GM21825 (cell line): ENCODE results near the gene CLEC11A.

Source experiments
- ATAC-seq: cut with Tn5 transposase; IDR thresholded peaks from one replicate; pipeline ENCODE4 v1.9.1; 2021; ENCODE audit warnings: mild to moderate bottlenecking, moderate library complexity; ENCODE audit not compliant: unreplicated experiment

The CLEC11A gene

DNA sequence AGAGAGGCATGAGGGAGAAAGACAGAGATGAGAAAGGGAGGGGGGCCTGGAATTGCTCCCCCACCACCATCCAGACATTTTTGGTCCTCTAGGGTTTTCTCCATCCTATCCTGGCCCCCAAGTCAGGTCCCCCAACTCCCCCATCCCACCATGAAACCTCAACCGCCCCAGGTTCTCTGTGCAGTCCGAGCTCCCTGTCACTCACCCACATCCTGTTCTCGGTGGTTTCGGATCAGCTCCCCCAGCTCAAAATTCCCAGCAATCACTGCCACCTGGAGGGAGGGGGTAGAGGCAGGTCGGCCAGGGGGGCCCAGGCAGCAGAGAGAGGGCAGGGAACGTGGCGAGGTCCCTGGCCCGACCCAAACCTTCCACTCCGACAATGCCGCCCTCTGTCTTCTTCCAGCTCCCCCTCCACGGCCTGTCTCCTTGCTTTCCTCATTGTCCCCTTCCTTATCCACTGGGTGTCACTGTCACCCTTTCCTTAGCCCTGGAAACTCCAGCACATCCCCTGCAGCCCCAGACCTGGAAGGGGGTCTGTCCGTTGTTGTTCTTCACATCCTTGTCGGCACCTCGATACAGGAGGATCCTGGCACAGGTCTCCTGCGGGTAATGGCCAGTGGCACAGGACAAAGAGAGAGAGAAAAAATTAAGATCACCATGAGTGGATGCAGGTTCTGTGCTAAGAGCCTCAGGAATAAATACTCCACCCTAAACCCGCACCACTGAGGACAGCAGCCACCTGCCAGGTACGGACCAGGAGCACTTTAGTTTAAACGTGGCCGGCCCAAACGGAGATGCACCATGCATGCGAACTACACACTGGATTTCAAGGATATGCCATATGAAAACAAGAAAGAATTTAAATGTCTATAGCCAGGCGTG is 19.0 kb upstream of the CLEC11A start:
- no peak for ATAC-seq

DNA sequence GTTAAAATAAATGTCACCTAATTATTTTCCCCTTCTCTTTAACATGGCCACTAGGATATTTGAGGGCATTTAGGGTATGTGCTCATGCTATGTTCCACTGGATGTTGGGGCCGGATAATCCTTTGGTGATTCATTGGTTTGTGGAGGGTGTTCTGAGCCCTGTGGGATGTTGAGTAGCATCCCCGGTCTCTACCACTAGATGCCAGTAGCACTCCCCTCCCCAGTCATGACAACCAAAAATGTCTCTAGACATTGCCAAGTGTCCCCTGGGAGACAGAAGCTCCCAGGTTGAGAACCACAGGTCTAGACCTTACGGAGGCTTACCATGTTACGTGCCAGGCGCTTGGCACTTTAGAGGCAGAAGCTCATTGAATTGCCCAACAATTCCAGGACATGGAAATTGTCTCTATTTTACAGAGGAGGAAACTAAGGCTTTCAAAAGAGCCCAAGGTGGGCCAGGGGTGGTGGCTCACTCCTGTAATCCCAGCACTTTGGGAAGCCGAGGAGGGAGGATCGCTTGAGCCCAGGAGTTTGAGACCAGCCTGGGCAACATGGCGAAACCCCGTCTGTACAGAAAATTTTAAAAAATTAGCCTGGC is 17.6 kb upstream of the CLEC11A start:
- no peak for ATAC-seq

DNA sequence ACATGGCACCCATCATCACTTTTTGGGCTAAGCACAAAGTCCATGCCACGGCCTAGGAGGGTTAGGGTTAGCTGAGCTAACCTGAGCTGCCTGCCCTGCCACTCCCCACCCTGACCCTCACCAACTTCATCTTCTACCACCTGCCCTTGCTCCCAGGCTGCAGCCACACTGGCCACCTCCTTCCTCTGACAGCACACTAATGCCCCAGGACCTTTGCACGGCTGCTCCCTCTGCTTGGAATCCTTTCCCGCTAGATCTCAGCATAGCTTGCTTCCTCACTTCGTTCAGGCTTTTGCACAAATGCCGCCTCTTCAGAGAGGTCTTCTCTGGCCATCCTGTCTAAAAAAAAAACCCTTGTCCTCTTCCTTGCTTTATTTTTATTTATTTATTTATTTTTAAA is 16.8 kb upstream of the CLEC11A start:
- no peak for ATAC-seq

DNA sequence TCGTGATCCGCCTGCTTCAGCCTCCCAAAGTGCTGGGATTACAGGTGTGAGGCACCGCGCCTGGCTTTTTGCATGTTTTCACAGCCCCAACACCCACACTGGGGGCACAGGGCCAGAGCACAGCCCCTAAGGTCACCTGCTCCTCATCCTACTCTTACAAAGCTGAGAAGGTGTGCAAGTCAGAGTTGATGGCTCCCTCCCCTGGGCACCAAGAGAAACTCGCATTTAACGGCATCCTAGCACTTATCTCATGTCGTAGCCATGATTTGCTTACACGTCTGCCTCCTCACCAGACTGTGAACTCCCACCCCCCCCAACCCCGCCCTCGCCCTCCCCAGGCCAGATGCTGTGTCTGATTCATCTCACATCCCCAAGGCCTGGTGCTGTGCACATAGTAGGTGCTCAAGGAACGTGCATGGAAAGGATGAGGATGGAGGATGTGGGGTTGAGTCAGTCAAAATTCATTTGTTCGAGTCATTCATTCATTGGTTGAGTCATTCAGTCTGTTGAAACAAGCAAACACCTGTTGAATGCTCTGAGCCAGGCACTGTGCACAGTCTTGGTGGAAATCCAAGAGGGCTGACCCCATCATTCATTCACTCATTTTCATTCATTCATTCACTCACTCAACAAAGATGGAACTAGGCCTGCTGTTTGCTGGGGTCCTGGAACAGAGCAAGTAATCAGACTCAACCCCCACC is 14.8 kb upstream of the CLEC11A start:
- no peak for ATAC-seq

DNA sequence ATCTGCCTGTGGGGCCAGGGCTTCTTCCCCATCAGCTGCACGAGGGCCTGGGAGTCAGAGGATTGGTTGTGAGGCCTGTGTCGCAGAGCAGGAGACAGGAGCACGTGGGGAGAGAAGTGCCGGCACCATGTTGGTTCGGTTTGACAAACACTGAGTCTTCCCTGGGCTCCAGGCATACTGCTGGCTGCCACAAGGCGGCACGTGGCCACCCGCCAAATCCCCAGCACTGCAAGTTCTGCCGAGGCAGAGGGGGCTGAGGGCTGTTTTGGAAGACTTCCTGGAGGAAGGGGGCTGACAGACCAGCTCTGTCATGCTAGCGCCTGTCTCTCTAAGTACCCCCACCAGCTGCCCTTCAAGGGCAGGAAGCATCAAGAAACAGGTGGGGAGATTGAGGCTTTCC is 13.1 kb upstream of the CLEC11A start:
- no peak for ATAC-seq

DNA sequence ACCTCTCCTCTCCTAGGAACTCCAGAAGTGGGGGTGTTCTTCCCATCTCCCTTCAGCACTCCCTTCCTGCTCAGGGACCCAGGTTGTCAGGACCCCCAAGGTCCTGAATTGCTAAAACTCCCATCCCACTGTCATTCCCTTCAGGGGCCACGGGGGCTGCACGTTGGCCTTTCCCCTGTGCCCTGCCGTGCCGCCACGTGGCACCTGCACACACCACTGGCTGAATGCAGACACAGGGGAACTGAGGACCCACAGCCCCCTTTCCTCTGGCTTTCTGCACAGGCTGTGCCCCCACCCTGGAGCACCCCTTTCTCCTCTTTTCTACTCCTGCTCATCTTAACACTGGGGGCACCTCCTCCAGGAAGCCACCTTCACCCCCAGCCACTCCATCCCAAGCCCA is 12.6 kb upstream of the CLEC11A start:
- ATAC-seq, result no peak

DNA sequence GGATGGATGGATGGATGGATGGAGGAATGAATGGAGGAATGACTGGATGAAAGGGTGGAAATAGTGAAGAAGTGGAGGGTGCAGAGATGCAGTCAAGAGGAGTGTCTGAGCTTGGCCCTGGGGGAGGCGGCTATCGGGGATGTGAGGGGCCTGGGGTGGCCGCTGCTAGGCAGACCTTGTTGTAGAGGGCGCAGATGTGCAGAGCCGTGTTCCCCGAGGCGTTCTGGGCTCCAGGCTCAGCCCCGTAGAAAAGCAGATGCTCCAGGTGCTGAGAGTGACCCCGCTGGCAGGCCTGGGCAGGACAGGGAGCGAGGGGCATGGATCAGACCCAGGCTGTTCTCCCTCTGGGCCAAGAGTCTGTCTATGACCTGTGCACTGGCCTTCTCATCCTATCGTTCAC is 12.0 kb upstream of the CLEC11A start:
- no peak for ATAC-seq

DNA sequence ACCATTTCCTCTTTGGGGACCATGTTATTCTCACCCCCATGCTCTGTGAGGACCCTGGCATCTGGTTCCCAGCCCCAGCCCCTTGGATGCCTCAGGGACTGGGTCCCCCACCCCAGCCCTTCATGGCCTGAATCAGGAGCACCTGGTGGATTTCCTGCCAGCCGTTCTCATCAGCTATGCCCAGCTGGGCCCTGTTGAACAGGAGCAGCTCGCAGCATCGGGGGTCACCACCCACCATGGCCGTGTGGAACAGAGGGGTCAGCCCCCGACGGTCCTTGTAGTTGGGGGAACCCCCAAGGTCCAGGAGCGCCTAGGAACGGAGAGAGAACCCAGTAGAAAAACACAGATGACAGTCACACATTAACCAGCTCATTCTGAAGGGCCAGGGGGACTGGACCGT is 11.4 kb upstream of the CLEC11A start:
- no peak for ATAC-seq

DNA sequence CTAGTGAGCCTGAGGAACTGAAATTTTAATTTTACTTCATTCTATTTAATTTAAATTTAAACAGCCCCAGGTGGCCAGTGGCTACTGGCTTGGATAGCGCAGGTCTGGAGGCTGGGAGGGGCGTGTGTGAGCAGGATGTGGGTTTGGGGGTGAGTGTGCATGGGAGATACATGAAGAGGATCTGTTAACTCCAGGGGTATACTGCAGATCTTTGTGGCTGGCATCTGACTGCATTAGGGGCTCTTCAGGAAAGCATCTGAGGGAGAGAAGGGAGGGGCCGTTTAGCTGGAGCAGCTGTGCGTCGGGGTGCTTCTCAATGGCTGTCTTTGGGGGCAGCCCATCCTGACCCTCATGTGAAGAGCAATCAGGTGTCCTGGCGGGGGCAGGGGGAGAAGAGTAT is 10.3 kb upstream of the CLEC11A start:
- ATAC-seq, result no peak

DNA sequence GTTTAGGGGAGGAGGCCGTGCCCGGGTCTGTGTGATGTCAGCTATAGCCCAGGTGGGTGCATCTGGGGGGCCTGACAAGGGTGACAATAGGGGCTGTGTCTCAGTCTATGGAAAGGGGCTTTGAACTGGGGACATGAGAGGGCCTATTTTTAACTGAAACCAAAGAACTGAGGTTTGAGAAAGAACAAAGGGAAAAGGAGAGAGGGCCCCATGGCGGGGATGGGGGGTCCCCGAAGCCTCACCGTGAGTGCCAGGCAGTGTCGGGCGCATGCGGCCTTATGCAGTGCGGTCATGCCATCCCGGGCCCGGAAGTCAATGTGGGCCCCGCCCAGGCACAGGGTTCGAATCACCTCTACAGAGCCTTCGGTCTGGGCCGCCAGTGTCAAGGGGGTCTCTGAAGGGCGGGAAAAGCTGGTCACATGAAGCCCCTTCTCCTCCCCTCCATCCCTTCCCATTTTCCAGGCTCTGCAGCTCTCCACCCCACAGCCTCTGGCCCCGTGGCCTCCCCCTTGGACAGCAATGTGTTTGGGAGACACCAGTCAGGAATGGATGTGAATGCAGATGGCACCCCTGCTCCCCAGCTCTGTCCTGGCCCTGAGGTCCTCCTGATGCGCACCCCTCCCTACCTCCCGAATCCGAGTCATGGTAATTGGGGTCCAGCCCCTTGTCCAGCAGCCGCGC is 9.5 kb upstream of the CLEC11A start:
- ATAC-seq, result no peak

DNA sequence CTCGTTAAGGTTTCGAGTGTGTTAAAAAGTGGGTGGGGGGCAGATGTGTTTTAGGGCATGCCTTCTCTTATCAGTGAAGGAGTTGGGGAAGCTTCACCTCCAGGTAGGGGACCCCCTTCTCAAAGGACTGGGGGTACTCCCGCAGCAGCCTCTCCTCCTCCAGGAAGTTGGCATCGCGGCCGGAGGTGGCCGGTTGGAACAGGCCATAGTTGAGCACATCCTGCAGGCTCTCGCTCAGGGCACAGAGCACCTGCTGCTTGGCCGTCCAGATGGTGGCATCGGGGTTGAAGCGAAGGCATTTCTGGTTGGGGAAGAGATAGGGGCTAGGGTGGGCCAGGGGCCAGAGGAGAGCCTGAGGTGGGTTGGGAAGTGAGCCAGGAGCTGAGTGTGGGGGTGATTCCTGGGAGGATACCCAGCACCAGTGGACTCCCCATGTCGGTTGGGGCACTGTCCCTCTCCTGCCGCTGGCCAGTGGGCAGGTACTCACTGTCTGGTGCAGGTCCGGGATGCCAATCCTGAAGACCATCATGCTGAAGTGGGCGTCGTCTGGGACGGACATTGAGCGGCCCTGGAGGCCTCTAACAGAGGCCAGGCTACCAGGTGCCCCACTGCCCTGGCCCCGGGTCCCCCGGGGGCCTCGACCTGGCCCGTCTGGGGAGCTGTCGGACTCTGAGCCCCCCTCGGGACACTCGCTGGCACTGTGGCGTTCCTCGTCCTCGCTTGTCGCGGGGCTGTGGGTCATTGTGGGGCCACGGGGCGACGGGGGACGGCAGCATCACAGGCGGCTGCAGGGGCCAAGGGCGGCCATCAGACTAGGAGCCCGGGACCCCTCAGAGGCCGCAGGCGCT is 6.8 kb upstream of the CLEC11A start:
- ATAC-seq, result no peak

DNA sequence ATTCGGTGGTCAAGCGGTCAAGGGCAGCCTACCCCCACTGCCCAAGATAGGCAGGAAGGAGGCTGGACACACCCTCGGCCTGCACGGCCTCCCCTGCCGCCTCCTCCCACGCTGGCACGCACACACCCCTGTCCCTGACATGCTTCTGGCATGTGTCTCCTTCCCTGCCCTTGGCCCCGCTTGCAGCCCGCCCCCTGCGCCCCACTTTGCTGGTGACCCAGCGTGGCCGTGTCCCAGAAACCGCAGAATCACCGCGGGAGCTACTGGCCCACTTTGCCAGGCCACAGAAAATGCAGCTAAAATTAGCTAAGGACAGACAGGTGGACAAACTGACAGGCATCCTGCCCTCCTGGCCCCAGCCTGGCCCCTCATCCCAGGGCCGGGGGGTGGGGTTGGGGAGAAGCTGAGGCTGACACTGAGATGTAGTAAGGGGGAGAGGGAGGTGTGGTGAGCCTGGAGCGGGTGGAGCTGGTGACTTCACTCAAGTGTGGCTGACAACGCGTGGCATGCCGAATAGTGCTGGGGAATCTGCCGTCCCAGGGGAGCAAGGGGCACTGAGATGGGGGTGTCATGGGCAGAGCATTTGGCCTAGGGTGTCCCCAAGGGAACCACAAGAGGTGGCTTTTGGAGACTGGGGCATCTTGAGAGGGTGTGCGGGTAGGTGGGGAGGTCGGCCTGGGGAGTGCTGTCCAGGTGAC is 6.0 kb upstream of the CLEC11A start:
- ATAC-seq, result no peak

DNA sequence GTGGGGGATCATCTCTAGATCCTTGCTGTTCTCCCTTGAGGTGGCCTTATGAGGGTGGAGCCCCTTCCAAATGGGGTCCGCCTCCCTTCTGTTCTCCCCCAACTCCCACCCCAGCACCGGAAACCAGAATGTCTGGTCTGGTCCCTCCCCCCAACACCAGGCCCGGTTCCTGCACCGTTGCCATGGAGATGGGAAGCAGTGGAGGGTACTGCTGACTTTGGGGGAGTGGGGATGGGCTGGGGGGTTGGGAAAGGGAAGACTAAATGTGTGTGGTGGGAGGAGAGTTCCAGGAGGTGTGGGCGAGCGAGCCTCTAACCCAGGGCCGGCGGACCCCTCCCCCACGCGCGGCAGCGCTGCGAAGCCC is 5.3 kb upstream of the CLEC11A start:
- ATAC-seq, result no peak

DNA sequence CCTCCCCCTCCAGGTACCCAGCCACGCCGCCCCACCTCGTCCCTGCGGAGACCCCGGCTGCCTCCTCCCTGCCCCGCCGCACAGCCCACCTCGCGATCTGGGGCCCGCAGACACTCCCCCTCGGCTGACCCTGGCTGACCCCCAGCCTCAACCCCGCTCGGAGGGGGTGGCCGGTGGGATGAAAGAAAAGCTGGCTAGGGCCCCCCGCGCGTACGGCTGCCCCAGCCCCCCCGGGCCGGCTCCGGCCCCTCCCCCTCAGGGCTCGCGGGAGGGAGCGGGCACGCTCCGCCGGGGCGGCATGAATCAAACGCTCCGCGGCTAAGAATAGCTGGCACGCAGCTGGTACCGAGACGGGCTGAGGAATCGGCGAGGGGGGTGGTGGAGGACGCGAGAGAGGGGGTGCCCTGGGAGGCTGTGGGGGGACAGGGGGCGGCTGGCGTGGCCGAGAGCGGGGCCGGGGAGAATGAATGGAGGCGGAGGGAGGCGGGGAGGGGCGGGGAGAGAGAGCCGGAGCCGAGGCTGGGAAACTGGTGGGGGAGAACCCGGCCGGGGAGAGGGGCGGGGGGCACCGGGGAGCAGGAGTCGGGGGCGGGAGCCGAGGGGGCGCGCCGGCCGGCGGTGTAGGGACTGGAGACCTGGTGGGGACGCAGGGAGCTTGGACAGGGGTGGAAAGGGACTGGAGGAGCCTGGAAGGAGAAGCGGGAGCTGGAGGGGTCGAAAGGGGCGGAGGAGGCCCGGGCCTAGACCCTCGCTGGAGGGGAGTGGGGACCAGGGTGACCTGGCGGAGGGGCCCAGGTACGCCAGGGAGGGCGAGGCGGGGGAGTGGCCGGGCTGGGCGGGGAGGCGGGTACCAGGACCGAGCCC is 4.7 kb upstream of the CLEC11A start:
- no peak for ATAC-seq

DNA sequence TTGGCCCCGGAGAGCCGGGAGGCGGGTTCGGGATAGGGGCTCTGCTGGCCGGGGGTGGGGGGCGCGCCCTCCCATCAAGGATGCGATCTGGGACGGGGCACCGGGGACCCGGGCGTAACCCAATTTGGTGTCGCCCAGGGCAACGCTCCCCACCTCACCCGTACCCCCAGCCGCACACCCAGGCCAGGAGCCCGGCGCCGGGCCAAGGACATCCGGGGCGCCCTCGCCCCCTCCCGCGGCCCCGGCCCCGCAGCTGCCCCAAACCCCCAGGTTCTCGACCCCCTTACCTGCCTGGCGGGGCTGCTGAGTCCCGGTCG is 4.1 kb upstream of the CLEC11A start:
- no peak for ATAC-seq

DNA sequence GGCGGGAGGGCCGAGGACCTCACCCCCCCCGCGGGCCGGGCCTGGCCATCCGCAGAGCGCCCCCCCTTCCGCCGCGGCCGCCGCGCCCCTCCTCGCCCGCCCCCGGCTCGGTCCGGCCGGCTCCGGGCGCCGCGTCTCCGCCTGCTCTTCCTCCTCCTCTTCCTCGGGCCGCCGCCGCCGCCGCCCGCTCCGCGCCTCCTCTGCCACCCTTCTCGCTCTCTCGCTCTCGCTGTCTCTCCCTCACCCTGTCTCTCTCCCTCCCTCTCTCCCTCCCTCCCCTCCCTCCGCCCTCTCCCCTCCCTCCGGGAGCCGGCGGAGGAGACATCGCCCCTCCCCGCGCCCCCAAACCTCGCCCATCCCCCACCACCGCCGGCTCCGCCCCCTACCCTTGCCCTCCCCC is 3.6 kb upstream of the CLEC11A start, which contains the start of gene SHANK1:
Gene SHANK1, minus strand, starts transcription at position 237 of the 400 bp plus-strand sequence. CDS start 2,883 bp downstream, outside the sequence.
- ATAC-seq, result no peak

DNA sequence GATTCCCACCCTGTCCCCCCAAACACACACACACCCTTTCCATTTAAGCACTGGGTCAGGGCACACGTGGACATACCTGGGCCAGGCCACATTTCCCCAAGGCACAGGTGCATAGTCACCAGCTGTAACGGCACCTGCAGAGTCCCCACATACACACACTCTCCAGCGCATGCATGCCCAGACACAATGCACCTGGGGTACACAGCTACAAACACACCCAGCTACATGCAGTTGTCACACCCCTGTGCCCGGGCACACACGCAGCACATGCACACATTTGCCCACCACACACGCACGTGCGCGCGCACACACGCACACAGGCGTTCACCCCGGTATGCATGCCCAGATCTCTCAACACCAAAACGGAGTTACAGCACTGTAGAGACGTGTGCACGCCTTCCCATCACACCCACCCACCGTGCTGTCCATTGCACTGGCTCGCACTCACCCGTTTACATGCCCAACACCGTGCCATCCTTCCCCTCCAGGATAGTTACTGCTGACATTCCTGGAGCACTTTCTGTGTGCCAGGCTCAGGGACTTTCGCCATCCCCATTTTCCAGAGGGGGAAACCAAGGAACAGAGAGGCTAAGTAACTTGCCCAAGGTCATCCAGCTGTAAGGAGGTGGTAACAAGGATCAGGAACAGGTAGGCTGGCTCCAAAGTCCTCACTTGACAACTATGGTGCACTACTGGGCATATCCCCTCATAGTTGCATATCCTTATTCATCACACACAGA is 2.8 kb upstream of the CLEC11A start:
- no peak for ATAC-seq

DNA sequence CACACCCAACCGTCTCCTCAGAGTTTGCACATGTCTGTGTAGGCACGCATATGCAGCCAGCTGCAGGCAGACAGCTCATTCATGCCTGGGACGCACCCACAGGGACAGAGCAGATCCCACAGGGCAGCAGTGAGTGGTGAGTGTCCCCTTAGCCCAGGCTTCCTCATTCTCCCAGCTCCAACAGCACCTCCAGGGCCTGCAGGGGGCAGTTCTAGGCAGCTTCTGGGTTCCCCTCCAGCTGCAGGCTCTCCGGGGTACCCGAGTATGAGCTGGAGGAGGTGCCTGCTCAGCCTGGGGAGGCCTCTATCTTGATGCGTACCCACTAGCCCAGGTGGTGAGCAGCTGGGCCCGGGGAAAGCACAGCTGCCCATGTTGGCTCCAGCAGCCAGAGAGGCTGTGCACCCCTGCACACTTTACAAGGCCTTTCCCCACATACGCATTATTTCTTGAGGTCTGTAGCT is 2.2 kb upstream of the CLEC11A start:
- no peak for ATAC-seq
